ENCODE results near the gene SLC66A1. TPM values are rescaled to one million over a fixed set of nuclear protein-coding genes. Genes with fewer than 3 reads are reported as not detected.
"Not testable (repeated sequence)": the region's sequence is repeated elsewhere in the genome, so short reads cannot be mapped to it uniquely, and the experiment has no call there.

SLC66A1 gene
- total RNA-seq, 4 donors from 2014 or later: 6.8 to 14.3 (median 10.3) TPM

GRCh38 chr1:19272064-19272463 is 40.1 kb upstream of the SLC66A1 start:
- TF ChIP-seq POLR2A (IDR thresholded peaks at IDR 0.05) (no peak), CTCF (IDR thresholded peaks at IDR 0.05) (no peak)
- no peak for DNase-seq
- Histone ChIP-seq H3K27ac (no peak overlapping the region), H3K36me3 (no peaks in the 10 kb centered on the region), H3K9me3 (peaks cover 0 to 10% (median 0%) of the 10 kb centered on the region in 3 donors), H3K27me3 (peaks cover 0 to 5% (median 0%) of the 10 kb centered on the region in 4 donors), H3K4me3 (no peak overlapping the region), H3K4me1 (peaks cover 0 to 16% (median 0%) of the 10 kb centered on the region in 3 donors)
- intact Hi-C loops (cut with DNase I): no loop called here

- intact Hi-C loops (cut with DNase I): no loop called here
- peak overlapping the region in 2 of 4 donors; percentile 29 to 44 for H3K4me3 ChIP-seq
- DNase-seq: no peak
- WGBS, 2 donors: 85 to 90% methylated on average over 15 to 16 of the region's 22 CpGs
- TF ChIP-seq POLR2A (IDR thresholded peaks at IDR 0.05): no peak
- TF ChIP-seq CTCF (IDR thresholded peaks at IDR 0.05): no peak
- no peak overlapping the region for H3K27ac ChIP-seq
- H3K36me3 ChIP-seq: no peaks in the 10 kb centered on the region
- H3K27me3 ChIP-seq: peaks cover 0 to 5% (median 0%) of the 10 kb centered on the region in 4 donors
- peaks cover 0 to 10% (median 0%) of the 10 kb centered on the region in 3 donors for H3K9me3 ChIP-seq
- peaks cover 0 to 16% (median 0%) of the 10 kb centered on the region in 3 donors for H3K4me1 ChIP-seq
Observed at GRCh38 chr1:19273106-19273843, 38.9 kb upstream of the SLC66A1 start.

- H3K27ac ChIP-seq; DNase-seq; H3K9me3 ChIP-seq; intact Hi-C loops (cut with DNase I); H3K27me3 ChIP-seq; H3K36me3 ChIP-seq: not testable (repeated sequence)
- H3K4me3 ChIP-seq: peak overlapping the region in 2 of 4 donors; percentile 29 to 44
- 10% methylated on average over 9 of the region's 66 CpGs; no CpG with 5 or more reads in 1 of the 2 donors for WGBS, 2 donors
- H3K4me1 ChIP-seq: peaks cover 0 to 16% (median 0%) of the 10 kb centered on the region in 3 donors
Observed at GRCh38 chr1:19273844-19274531, 38.1 kb upstream of the SLC66A1 start.

GRCh38 chr1:19274636-19275035 is 37.5 kb upstream of the SLC66A1 start:
- Histone ChIP-seq H3K27ac (no peak overlapping the region), H3K36me3 (no peaks in the 10 kb centered on the region), H3K9me3 (peaks cover 0 to 10% (median 0%) of the 10 kb centered on the region in 3 donors), H3K27me3 (peaks cover 0 to 5% (median 0%) of the 10 kb centered on the region in 4 donors), H3K4me1 (peaks cover 0 to 16% (median 0%) of the 10 kb centered on the region in 3 donors), H3K4me3 (no peak overlapping the region)
- 90% methylated on average over 5 of the region's 5 CpGs for WGBS, 2 donors
- no peak for DNase-seq
- TF ChIP-seq POLR2A (IDR thresholded peaks at IDR 0.05): no peak
- TF ChIP-seq CTCF (IDR thresholded peaks at IDR 0.05): no peak
- intact Hi-C loops (cut with DNase I): no loop called here

GRCh38 chr1:19283891-19284290 is 28.2 kb upstream of the SLC66A1 start:
- H3K36me3 ChIP-seq: peaks cover 0 to 22% (median 0%) of the 10 kb centered on the region in 3 donors
- H3K27me3 ChIP-seq: no peaks in the 10 kb centered on the region
- no peak overlapping the region for H3K4me3 ChIP-seq
- H3K9me3 ChIP-seq: no peaks in the 10 kb centered on the region
- H3K27ac ChIP-seq: no peak overlapping the region
- H3K4me1 ChIP-seq: peaks cover 0 to 18% (median 0%) of the 10 kb centered on the region in 3 donors
- intact Hi-C loops (cut with DNase I): no loop called here
- TF ChIP-seq CTCF (IDR thresholded peaks at IDR 0.05): no peak
- TF ChIP-seq POLR2A (IDR thresholded peaks at IDR 0.05): no peak
- 92 to 93% methylated on average over 8 to 9 of the region's 9 CpGs for WGBS, 2 donors
- DNase-seq: no peak
